Measurements from ENCODE around the gene TREH. TPM values are rescaled to one million over a fixed set of nuclear protein-coding genes. Genes with fewer than 3 reads are reported as not detected.

Gene TREH
- total RNA-seq, 1 donor from 2014 or later = not detected

- H3K36me3 ChIP-seq = peaks cover 2% of the 10 kb centered on the region
- DNase-seq = no peak
- no peak overlapping the region for H3K27ac ChIP-seq (replicated peaks)
- H3K4me3 ChIP-seq = no peak overlapping the region
- intact Hi-C loops (cut with micrococcal nuclease) = no loop called here
- H3K9me3 ChIP-seq (replicated peaks) = no peaks in the 10 kb centered on the region
- no peak for TF ChIP-seq CTCF (IDR thresholded peaks at IDR 0.05; ENCODE audit: borderline replicate concordance)
- peaks cover 23% of the 10 kb centered on the region for H3K4me1 ChIP-seq
- H3K27me3 ChIP-seq (ENCODE audit: low read depth) = no peaks in the 10 kb centered on the region
Observed at GRCh38 chr11:118662401-118663271, 16.8 kb downstream of the TREH start.

DNA sequence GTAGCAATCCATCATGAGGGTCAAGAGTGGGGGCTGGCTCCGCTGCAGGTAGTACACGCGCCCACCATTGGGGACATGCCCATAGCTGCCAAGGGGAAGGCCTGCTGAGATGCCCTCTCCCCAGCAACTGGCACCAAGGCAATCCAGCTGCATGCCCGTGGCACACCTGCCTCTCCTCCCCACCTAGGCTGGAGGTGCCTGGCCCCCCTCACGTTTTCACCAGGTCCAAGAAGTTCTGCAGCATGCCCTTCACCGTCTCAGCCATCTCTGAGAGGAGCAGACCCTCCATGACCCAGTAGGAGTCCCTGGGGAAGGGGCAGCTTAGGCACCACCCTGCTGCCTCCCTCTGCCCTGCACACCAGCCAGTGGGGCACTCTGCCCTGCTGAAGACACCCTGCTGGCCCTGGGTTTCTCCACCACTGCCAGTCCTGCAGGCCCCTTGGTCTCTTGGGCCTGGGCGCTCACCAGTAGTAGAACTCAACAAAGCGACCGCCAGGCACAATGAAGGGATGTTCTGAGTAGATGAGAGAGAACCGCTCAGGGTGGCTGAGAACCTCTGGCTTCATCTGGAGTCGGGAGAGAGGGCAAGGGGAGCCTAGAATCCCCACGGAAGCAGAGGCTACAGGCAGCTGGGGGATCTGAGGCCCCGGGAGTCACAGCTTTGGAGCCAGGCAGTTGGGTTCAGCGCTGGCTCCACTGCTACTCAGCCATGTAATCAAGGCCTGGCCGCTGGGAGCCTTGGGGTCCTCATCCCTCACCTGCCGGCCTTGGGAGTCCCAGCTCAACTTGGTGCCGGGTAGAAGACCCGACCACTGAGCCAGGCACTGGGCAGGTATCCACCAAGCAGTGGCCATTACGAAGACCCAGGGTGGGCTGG lies 17.8 kb downstream of the TREH start:
- peaks cover 26% of the 10 kb centered on the region for H3K4me1 ChIP-seq
- H3K27ac ChIP-seq (replicated peaks) = no peak overlapping the region
- H3K9me3 ChIP-seq (replicated peaks) = no peaks in the 10 kb centered on the region
- H3K27me3 ChIP-seq (ENCODE audit: low read depth) = no peaks in the 10 kb centered on the region
- peaks cover 11% of the 10 kb centered on the region for H3K36me3 ChIP-seq
- no peak for TF ChIP-seq CTCF (IDR thresholded peaks at IDR 0.05; ENCODE audit: borderline replicate concordance)
- intact Hi-C loops (cut with micrococcal nuclease) = no loop called here
- no peak overlapping the region for H3K4me3 ChIP-seq
- DNase-seq = no peak

- intact Hi-C loops (cut with micrococcal nuclease) = no loop called here
- Histone ChIP-seq H3K36me3 (peaks cover 20% of the 10 kb centered on the region), H3K4me1 (peaks cover 26% of the 10 kb centered on the region), H3K27me3 (ENCODE audit: low read depth) (no peaks in the 10 kb centered on the region), H3K9me3 (replicated peaks) (no peaks in the 10 kb centered on the region), H3K27ac (replicated peaks) (no peak overlapping the region), H3K4me3 (no peak overlapping the region)
- DNase-seq = no peak
- TF ChIP-seq CTCF (IDR thresholded peaks at IDR 0.05; ENCODE audit: borderline replicate concordance) = no peak
Observed at GRCh38 chr11:118660681-118661424, 18.6 kb downstream of the TREH start.

DNA sequence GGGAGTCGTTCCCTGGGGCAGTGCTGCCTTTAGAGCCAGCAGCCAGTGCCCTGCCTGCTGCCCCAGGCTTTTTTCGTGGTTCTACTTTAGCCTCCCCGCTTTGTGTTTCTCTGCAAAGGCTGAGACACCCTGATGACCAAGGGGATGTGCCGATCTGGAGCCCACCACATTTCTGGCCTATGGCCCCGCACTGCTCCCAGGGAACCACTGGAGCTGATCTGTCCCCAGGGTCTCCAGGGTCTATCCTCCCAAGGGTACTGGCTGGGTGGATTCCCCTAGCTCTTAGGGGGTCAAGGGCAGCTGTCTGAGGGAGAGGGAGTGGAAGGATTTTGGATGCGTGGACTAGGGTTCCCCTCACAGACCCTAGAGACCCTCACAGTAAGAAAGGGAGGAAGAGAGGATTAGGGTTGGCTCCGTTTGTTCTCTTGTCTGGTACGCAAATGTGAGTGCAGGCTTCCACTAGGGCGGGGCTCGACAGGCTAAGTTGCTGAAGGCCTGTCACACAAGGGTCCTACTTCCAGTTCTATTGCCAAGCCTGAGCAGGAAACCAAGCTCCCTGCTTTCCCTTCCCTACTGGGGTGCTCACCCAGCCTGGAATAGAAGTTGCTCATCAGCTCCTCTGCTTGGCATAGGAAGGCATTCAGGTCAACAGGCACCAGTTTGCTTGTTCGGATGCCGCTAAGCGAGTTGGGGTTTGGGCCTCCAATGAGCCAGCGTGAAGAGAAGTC lies 19.3 kb downstream of the TREH start:
- Histone ChIP-seq H3K27me3 (ENCODE audit: low read depth) (no peaks in the 10 kb centered on the region), H3K36me3 (peaks cover 27% of the 10 kb centered on the region), H3K9me3 (replicated peaks) (no peaks in the 10 kb centered on the region), H3K27ac (replicated peaks) (peak overlapping the region; percentile 79), H3K4me3 (peak overlapping the region; percentile 16), H3K4me1 (peaks cover 26% of the 10 kb centered on the region)
- intact Hi-C loops (cut with micrococcal nuclease) = no loop called here
- no peak for DNase-seq
- TF ChIP-seq CTCF (IDR thresholded peaks at IDR 0.05; ENCODE audit: borderline replicate concordance) = no peak

Data from left ventricle myocardium inferior (tissue), 1 donor.